HCEC 1CT (cell line): ENCODE data around the gene TMEM108.

Experiments
- DNase-seq: peaks from one replicate; pipeline ENCODE4 v3.0.0-alpha.2; 2017

The TMEM108 gene

DNA sequence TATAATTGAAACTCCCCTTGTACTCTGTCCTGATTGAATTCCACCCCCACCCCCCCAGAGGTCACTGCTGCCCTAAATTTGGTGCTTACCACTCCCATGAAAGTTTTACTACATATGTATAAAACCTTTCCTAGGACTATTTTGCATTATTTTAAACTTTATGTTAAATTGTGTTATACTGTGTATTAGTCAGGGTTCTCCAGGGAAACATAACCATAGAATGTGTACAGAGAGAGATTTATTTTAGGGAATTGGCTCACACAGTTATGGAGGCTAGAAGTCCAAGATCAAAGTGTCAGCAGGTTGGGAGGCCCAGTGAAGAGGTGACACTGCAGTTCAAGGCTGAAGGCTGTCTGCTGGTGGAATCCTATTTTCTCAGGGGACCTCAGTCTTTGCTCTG, 390.9 kb downstream of the TMEM108 start:
- no peak for DNase-seq

- no peak for DNase-seq
Observed at GRCh38 chr3:133439563-133439962, 401.4 kb downstream of the TMEM108 start.

- no peak for DNase-seq
Observed at GRCh38 chr3:133440652-133441051, 402.5 kb downstream of the TMEM108 start.

DNA sequence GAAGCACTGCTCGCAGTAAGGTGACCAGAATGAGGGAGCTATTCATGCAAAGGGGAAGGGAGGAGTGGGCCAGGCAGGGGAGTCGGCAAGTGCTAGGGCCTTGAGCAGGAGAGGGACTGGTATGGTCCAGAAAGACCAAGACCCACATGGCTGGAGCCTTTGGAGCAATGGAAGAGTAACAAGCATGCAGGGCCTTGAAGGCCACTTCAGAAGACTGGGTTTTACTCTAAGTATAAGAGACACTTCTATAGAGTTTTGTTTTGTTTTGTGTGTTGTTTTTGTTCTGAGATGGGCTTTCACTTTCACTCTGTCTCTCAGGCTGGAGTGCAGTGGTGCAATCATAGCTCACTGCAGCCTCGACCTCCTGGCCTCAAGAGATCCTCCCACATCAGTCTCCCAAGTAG, 403.7 kb downstream of the TMEM108 start:
- DNase-seq, result no peak

- DNase-seq, result no peak
Observed at GRCh38 chr3:133442518-133442917, 404.3 kb downstream of the TMEM108 start.

- no peak for DNase-seq
Observed at GRCh38 chr3:133443649-133444422, 405.6 kb downstream of the TMEM108 start.

- no peak for DNase-seq
Observed at GRCh38 chr3:133444423-133444774, 406.2 kb downstream of the TMEM108 start.

DNA sequence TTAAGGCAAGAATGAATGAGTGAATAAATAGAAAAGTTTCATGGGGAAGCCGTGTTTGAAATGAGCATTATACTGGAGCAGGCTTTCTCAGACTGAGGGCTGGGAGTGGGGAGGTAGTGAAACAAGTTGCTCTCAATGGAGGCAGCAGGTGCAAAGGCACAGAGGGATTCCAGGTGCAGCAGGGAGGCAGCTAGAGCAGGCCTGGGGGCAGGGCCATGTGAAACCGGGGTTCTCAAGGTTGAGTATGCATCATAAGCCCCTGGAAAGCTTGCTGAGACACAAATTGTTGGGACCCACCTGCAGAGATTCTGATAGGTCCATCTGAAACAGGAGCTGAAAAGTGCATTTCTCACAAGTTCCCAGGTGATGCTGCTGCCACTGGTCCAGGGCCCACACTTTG, 406.9 kb downstream of the TMEM108 start:
- no peak for DNase-seq
